K562 (cell line): ENCODE measurements around the gene PPP1CA. TPM values are rescaled to one million over a fixed set of nuclear protein-coding genes. Genes with fewer than 3 reads are reported as not detected.

Source experiments
- EHMT2 ChIP-seq: fragments of 450-650 bp; IDR thresholded peaks from 2 replicates; pipeline ENCODE4 v1.6.1; 2018; ENCODE audit warnings: antibody characterized with exemption
- MAZ ChIP-seq, 2 experiments: fragments of 450-650 bp in 1 of 2; sonication (generic) in 1 of 2; formaldehyde crosslinking; IDR thresholded peaks in 1 of 2; conservative IDR thresholded peaks in 1 of 2; 2 replicates each; pipeline versions ENCODE4 v1.4.0 to v1.5.0; 2020; ENCODE audit warnings: mild to moderate bottlenecking in 1 of 2, missing genetic modification reagents in 1 of 2
- PCBP2 ChIP-seq: fragments of 200-400 bp; formaldehyde crosslinking; IDR thresholded peaks from 2 replicates; pipeline ENCODE4 v1.6.1; 2018; ENCODE audit warnings: low read length, low read depth, mild to moderate bottlenecking, moderate library complexity; ENCODE audit not compliant: poor library complexity, severe bottlenecking
- SP1 ChIP-seq: sonication (generic); formaldehyde crosslinking; IDR thresholded peaks from 2 replicates; pipeline ENCODE4 v1.8.1; 2022; ENCODE audit warnings: mild to moderate bottlenecking, missing genetic modification reagents
- polyA plus RNA-seq, 8 experiments: library from polyadenylated mRNA; depleted of rRNA in 4 of 8; stranded (reverse) in 5 of 8; unstranded in 3 of 8; fragments of >200 nt; fragmentation: Nextera tagmentation in 2 of 8; fragmentation: Illumina TruSeq in 1 of 8; extraction: Ambion mirVana in 2 of 8; extraction: Trizol in 1 of 8; gene quantifications; 2 replicates each; pipeline versions ENCODE4 v1.2.1 to v1.2.3, GENCODE V29; 2011 to 2014; ENCODE audit warnings: inconsistent platforms in 1 of 8, missing spikeins in 1 of 8
- total RNA-seq, 7 experiments: library from RNA; depleted of rRNA in 6 of 7; stranded (reverse); fragments of >200 nt in 6 of 7; fragmentation: Illumina TruSeq in 2 of 7; extraction: Trizol in 2 of 7; gene quantifications; 2 replicates each; pipeline versions ENCODE4 v1.2.1 to v1.2.3, GENCODE V29; 2011 to 2021; ENCODE audit warnings: low replicate concordance in 1 of 7
- TF ChIP-seq, protein P1 (sequence below): sonication (generic); formaldehyde crosslinking; IDR thresholded peaks from 2 replicates; pipeline ENCODE4 v1.8.0; 2022; ENCODE audit warnings: mild to moderate bottlenecking, low read depth, missing genetic modification reagents
- TF ChIP-seq, protein P2 (sequence below): fragments of 450-650 bp; IDR thresholded peaks from 2 replicates; pipeline ENCODE4 v1.6.1; 2016; ENCODE audit warnings: missing biosample characterization, missing genetic modification characterization
- TF ChIP-seq, protein P3 (sequence below): fragments of 250-450 bp; sonication (Bioruptor Pico); IDR thresholded peaks from 2 replicates; pipeline ENCODE4 v1.4.0; 2020; ENCODE audit warnings: mild to moderate bottlenecking, moderate library complexity

Gene PPP1CA
- total and polyA plus RNA-seq, 9 of the 15 experiments (the other 6 are each of a cell fraction or from before 2014, with no cell fraction given) = 18.2 to 242 (median 188) TPM

DNA sequence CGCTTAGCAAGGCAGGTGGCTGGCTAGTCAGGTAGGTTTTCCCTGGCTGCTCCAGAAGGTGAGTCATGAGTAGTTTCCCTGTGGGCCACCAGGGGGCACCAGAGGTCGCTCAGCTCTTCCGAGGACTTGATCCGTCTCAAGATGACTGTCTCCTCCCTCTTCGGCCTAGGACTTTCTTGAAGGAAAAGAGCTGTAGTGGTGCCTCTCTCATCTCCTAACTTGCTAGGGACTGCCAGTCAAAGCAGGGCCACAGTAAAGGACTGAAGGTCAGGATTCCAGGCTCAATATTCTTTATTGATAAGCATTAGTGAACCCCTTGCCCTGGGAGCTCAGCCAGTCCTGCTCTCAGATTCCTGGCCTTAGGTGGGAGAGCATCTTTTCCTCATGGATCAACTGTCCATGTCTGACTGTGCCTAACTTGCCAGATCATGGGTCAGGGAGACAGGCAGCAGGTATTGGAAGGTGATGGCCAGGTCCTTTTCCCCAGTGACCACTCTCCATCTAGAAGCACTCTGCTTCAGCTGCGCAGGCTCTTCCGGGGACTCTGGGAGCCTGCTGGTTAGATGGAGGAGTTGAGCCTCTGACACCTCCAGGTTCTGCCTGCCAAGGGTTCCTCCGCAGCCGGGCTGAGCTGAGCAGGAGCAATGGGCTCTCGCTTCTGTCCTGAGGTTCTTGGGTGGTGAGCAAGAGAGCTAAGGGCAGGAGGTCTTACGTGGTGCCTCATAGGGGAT is 50.2 kb downstream of the PPP1CA start (continued):
- TF ChIP-seq, protein P1, sequence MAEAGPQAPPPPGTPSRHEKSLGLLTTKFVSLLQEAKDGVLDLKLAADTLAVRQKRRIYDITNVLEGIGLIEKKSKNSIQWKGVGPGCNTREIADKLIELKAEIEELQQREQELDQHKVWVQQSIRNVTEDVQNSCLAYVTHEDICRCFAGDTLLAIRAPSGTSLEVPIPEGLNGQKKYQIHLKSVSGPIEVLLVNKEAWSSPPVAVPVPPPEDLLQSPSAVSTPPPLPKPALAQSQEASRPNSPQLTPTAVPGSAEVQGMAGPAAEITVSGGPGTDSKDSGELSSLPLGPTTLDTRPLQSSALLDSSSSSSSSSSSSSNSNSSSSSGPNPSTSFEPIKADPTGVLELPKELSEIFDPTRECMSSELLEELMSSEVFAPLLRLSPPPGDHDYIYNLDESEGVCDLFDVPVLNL (CRISPR knock-in tag) = no peak
- TF ChIP-seq SP1 (no peak), PCBP2 (no peak), EHMT2 (no peak), MAZ (CRISPR knock-in tag; conservative IDR thresholded peaks at IDR 0.05 in 1 of 2, IDR thresholded peaks at IDR 0.05 in 1 of 2) (0 out of 4 replicates have a peak, but pooled peaks of 1 of the 2 experiments have one; percentile 14)
- TF ChIP-seq, protein P2, sequence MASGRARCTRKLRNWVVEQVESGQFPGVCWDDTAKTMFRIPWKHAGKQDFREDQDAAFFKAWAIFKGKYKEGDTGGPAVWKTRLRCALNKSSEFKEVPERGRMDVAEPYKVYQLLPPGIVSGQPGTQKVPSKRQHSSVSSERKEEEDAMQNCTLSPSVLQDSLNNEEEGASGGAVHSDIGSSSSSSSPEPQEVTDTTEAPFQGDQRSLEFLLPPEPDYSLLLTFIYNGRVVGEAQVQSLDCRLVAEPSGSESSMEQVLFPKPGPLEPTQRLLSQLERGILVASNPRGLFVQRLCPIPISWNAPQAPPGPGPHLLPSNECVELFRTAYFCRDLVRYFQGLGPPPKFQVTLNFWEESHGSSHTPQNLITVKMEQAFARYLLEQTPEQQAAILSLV (tag) = no peak
- TF ChIP-seq, protein P3, sequence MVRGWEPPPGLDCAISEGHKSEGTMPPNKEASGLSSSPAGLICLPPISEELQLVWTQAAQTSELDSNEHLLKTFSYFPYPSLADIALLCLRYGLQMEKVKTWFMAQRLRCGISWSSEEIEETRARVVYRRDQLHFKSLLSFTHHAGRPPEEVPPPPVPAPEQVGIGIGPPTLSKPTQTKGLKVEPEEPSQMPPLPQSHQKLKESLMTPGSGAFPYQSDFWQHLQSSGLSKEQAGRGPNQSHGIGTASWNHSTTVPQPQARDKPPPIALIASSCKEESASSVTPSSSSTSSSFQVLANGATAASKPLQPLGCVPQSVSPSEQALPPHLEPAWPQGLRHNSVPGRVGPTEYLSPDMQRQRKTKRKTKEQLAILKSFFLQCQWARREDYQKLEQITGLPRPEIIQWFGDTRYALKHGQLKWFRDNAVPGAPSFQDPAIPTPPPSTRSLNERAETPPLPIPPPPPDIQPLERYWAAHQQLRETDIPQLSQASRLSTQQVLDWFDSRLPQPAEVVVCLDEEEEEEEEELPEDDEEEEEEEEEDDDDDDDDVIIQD (CRISPR knock-in tag) = no peak
